Endothelial cell of umbilical vein (primary cell): ENCODE measurements around the gene ZNF620. TPM values are rescaled to one million over a fixed set of nuclear protein-coding genes. Genes with fewer than 3 reads are reported as not detected.

Experiments used
- BruUV-seq: library from RNA; stranded (reverse); fragments of 400-500 nt; replicated peaks from 2 replicates; lab custom pipeline; 2021; lab: Mats Ljungman, UMichigan
- CTCF ChIA-PET: fragments of 300-600, 350-600 bp; sonication (Branson Sonifier 250); formaldehyde crosslinking; loops from one replicate; lab custom pipeline; 2021; ENCODE audit warnings: antibody characterized with exemption, inconsistent platforms; lab: Charles Lee
- POLR2A ChIA-PET: fragments of 300-600, 350-600 bp; sonication (Branson Sonifier 250); formaldehyde crosslinking; loops from one replicate; lab custom pipeline; 2021; ENCODE audit warnings: antibody characterized with exemption, inconsistent platforms; lab: Charles Lee
- DNase-seq: peaks from one replicate; pipeline ENCODE4 v3.0.0-alpha.2; 2011; ENCODE audit warnings: low read depth, low spot score
- FAIRE-seq: peaks from 2 replicates; lab custom pipeline; 2011; peaks lifted over from hg19 to GRCh38; lab: Jason Lieb, UNC
- H2AFZ ChIP-seq: 2 replicates; pipeline ENCODE4 v1.6.0; 2012; ENCODE audit warnings: low read depth, low read length, control low read depth, inconsistent platforms
- H3K27ac ChIP-seq: 2 replicates; pipeline ENCODE4 v1.5.1; 2011; ENCODE audit warnings: low read depth, mild to moderate bottlenecking, control low read depth, low read length, moderate library complexity; ENCODE audit not compliant: insufficient read depth
- H3K27me3 ChIP-seq, 2 experiments: 2 replicates each; pipeline versions ENCODE4 v1.6.0 to v1.6.1; 2011; ENCODE audit warnings: low read length in 2 of 2, mixed read lengths in 1 of 2; ENCODE audit not compliant: control insufficient read depth in 2 of 2, insufficient read depth in 2 of 2
- H3K36me3 ChIP-seq, 2 experiments: 2 replicates in 1 of 2; 3 replicates in 1 of 2; pipeline ENCODE4 v1.5.1; 2011; ENCODE audit warnings: low read length in 2 of 2, mild to moderate bottlenecking in 1 of 2, moderate library complexity in 1 of 2; ENCODE audit not compliant: control insufficient read depth in 2 of 2, insufficient read depth in 2 of 2; ENCODE audit errors: extremely low read depth in 1 of 2
- H3K4me1 ChIP-seq: 3 replicates; pipeline ENCODE4 v1.5.1; 2011; ENCODE audit warnings: mild to moderate bottlenecking, low read length; ENCODE audit not compliant: control insufficient read depth, insufficient read depth; ENCODE audit errors: extremely low read depth
- H3K4me2 ChIP-seq: 2 replicates; pipeline ENCODE4 v1.6.1; 2011; ENCODE audit warnings: low read length, control low read depth, mixed read lengths; ENCODE audit not compliant: insufficient read depth
- H3K4me3 ChIP-seq, 3 experiments: fragments of 200-600 bp in 1 of 3; sonication (generic), shearing (Covaris generic) in 1 of 3; replicated peaks in 1 of 3; 2 replicates each; pipeline ENCODE4 v1.5.1; 2011 to 2016; ENCODE audit warnings: control low read depth in 3 of 3, low read length in 3 of 3, mild to moderate bottlenecking in 2 of 3, inconsistent platforms in 1 of 3, low read depth in 1 of 3, moderate library complexity in 1 of 3; ENCODE audit not compliant: insufficient read depth in 1 of 3
- H3K79me2 ChIP-seq: 2 replicates; pipeline ENCODE4 v1.6.0; 2012; ENCODE audit warnings: low read length, inconsistent platforms; ENCODE audit not compliant: control insufficient read depth, insufficient read depth
- H3K9ac ChIP-seq: replicated peaks from 2 replicates; pipeline ENCODE3; 2011; ENCODE audit warnings: low read length, control low read depth; ENCODE audit not compliant: insufficient read depth; ENCODE audit errors: extremely low read depth
- H3K9me1 ChIP-seq: replicated peaks from 3 replicates; pipeline ENCODE4 v1.6.0; 2011; ENCODE audit warnings: mild to moderate bottlenecking, low read length; ENCODE audit not compliant: control insufficient read depth, insufficient read depth; ENCODE audit errors: extremely low read depth
- H3K9me3 ChIP-seq: replicated peaks from 2 replicates; pipeline ENCODE4 v1.5.1; 2012; ENCODE audit warnings: low read length, inconsistent platforms; ENCODE audit not compliant: control insufficient read depth, insufficient read depth
- H4K20me1 ChIP-seq: replicated peaks from 2 replicates; pipeline ENCODE3; 2011; ENCODE audit warnings: mild to moderate bottlenecking, low read length; ENCODE audit not compliant: control insufficient read depth, insufficient read depth; ENCODE audit errors: extremely low read depth
- CTCF ChIP-seq, 2 donors: IDR thresholded peaks; 1 replicate in 1 of 2; 2 replicates in 1 of 2; pipeline ENCODE4 v1.5.1; 2011; ENCODE audit warnings: low read length in 2 of 2, mild to moderate bottlenecking in 2 of 2, moderate library complexity in 2 of 2, control low read depth in 1 of 2, inconsistent platforms in 1 of 2, low read depth in 1 of 2; ENCODE audit not compliant: insufficient read depth in 1 of 2; ENCODE audit errors: extremely low read depth in 1 of 2
- EZH2 ChIP-seq: IDR thresholded peaks from 2 replicates; pipeline ENCODE4 v1.6.1; 2012; ENCODE audit warnings: borderline replicate concordance, low read depth, mild to moderate bottlenecking, moderate library complexity, low read length, inconsistent platforms; ENCODE audit not compliant: severe bottlenecking
- FOS ChIP-seq: IDR thresholded peaks from 2 replicates; pipeline ENCODE4 v1.6.1; 2011; ENCODE audit warnings: mild to moderate bottlenecking, low read length, moderate library complexity, borderline replicate concordance; ENCODE audit not compliant: insufficient read depth
- GATA2 ChIP-seq: IDR thresholded peaks from 2 replicates; pipeline ENCODE4 v1.7.0; 2011; ENCODE audit warnings: low read depth, mild to moderate bottlenecking, moderate library complexity, mixed read lengths, low read length; ENCODE audit not compliant: insufficient read length, insufficient read depth
- JUN ChIP-seq: IDR thresholded peaks from 2 replicates; pipeline ENCODE4 v1.6.1; 2011; ENCODE audit warnings: borderline replicate concordance, low read depth; ENCODE audit not compliant: insufficient read length, insufficient read depth
- MYC ChIP-seq: IDR thresholded peaks from one replicate; pipeline ENCODE4 v1.6.1; 2011; ENCODE audit warnings: mild to moderate bottlenecking, low read depth, low read length
- POLR2A ChIP-seq: IDR thresholded peaks from 2 replicates; pipeline ENCODE4 v1.6.1; 2012; ENCODE audit warnings: low read depth, mild to moderate bottlenecking, control low read depth, low read length
- POLR2AphosphoS5 ChIP-seq: IDR thresholded peaks from 2 replicates; pipeline ENCODE4 v1.6.1; 2012; ENCODE audit warnings: low read depth, mild to moderate bottlenecking, control low read depth, low read length, moderate library complexity; ENCODE audit not compliant: insufficient read depth
- dilution Hi-C: fragments of 300-500 bp; cut with MboI; formaldehyde crosslinking; loops from one replicate; pipeline ENCODE4 v1.15.0; 2019; ENCODE audit warnings: low sequenced_read_pairs; ENCODE audit not compliant: extremely low pct_ligation_motif_present
- intact Hi-C: fragments of 100-400 bp; cut with micrococcal nuclease; formaldehyde crosslinking; loops from one replicate; pipeline ENCODE4 v1.10.0; 2022
- polyA plus RNA-seq, 4 experiments: library from polyadenylated mRNA; depleted of rRNA in 3 of 4; stranded (reverse) in 3 of 4; unstranded in 1 of 4; fragments of >200 nt; gene quantifications; 2 replicates each; pipeline versions ENCODE4 v1.2.1 to v1.2.3, GENCODE V29; 2011 to 2012; ENCODE audit warnings: missing spikeins in 1 of 4
- total RNA-seq: library from RNA; stranded (reverse); gene quantifications from 2 replicates; pipeline ENCODE4 v1.2.3, GENCODE V29; 2021
- TF ChIP-seq, protein P1 (sequence below): IDR thresholded peaks from 2 replicates; pipeline ENCODE4 v1.6.1; 2011; ENCODE audit not compliant: insufficient read depth, insufficient read length

Gene ZNF620
- total and polyA plus RNA-seq, 2 donors (not counting 3 experiments of a cell fraction or from before 2014, with no cell fraction given): 1.9 to 4.0 TPM

GRCh38 chr3:40465456-40465855 is 40.4 kb upstream of the ZNF620 start:
- CTCF ChIA-PET: interaction anchor here (0.9 kb wide), 1 partner anchor 41 kb away, joined by 3 read pairs; the partner anchor contains the start of gene ZNF620
- no TSS peak for BruUV-seq
- Histone ChIP-seq H3K27me3 (no peaks in the 10 kb centered on the region), H3K9ac (no peak overlapping the region), H3K9me3 (no peaks in the 10 kb centered on the region), H3K4me2 (no peak overlapping the region), H3K9me1 (no peaks in the 10 kb centered on the region), H4K20me1 (peaks cover 2% of the 10 kb centered on the region), H2AFZ (no peak overlapping the region), H3K4me3 (no peak overlapping the region), H3K27ac (no peak overlapping the region), H3K4me1 (no peaks in the 10 kb centered on the region), H3K79me2 (no peaks in the 10 kb centered on the region), H3K36me3 (peaks cover 14 to 27% of the 10 kb centered on the region in 2 experiments)
- intact Hi-C loops: no loop called here
- FAIRE-seq (no peak), DNase-seq (no peak)
- POLR2A ChIA-PET: interaction anchor here (1.1 kb wide), 1 partner anchor 31 kb away, joined by 3 read pairs; no protein-coding TSS in a partner anchor
- TF ChIP-seq POLR2AphosphoS5 (no peak), JUN (no peak), POLR2A (no peak), CTCF (IDR thresholded peaks at IDR 0.05; ENCODE audit: extremely low read depth in 1 of 2, insufficient read depth in 1 of 2, low read depth in 1 of 2, low read length in 2 of 2) (no peak), GATA2 (no peak), EZH2 (no peak), FOS (no peak), MYC (no peak)
- TF ChIP-seq, protein P1, sequence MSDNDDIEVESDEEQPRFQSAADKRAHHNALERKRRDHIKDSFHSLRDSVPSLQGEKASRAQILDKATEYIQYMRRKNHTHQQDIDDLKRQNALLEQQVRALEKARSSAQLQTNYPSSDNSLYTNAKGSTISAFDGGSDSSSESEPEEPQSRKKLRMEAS: no peak
- dilution Hi-C loops: no loop called here
